ENCODE data around the gene PDE7B.

- TF ChIP-seq CTCF (IDR thresholded peaks at IDR 0.05) (no peak), REST (IDR thresholded peaks at IDR 0.05; ENCODE audit: insufficient read depth in 1 of 2, low read depth in 2 of 2, low read length in 1 of 2) (no peak), TCF7L2 (IDR thresholded peaks at IDR 0.05; ENCODE audit: low read depth, low read length) (no peak), SIN3A (IDR thresholded peaks at IDR 0.05; ENCODE audit: borderline replicate concordance, insufficient read depth, low read depth, low read length) (no peak)
These were observed 217.6 kb downstream of the PDE7B start for GRCh38 chr6:136069119-136069518.

Data from Panc1 (cell line).